Hematopoietic multipotent progenitor cell treated with erythropoietin and hydrocortisone succinate and interleukin-3 and kit ligand, for 6 days (in vitro differentiated cells): ENCODE data around the gene LRRC42.

Experiments
- DNase-seq: peaks from one replicate; pipeline ENCODE4 v3.0.0-alpha.2; 2015

The LRRC42 gene

DNA sequence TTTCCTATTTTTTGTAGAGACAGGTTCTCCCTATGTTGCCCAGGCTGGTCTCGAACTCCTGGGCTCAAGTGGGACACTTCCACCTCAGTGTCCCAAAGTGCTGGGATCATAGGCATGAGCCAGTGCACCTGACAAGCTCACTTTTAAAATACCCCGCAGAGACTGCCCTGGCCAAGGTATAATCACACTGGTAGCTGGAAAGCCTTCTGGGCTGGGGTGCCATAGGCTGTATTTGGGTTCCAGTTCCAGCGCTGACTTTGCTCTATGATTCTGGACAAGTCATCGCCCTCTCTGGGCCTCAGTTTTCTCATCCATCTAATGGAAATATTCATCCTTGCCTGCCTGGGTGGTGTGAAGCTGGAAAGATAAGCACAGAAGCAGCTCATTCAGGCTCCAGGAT lies 61.5 kb downstream of the LRRC42 start:
- no peak for DNase-seq

DNA sequence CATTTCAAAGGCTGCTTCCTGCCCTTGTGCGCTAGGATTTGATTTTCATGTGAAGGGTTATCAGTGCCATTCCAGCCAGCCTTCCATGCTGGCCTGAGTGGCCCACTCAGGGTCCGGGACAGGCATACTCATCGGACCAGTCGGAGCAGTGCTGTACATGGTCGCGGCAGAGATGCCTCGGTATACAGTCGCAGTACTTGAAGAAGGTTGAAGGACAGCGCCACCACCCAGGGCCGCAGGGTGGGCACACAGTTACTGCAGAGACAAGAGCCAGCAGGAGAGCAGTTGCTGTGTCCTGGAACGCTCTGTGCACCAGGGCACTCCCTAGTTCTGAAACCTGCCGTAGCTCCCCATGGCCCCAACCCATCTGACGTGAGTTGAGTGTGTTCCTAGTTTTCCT lies 62.7 kb downstream of the LRRC42 start:
- no peak for DNase-seq

DNA sequence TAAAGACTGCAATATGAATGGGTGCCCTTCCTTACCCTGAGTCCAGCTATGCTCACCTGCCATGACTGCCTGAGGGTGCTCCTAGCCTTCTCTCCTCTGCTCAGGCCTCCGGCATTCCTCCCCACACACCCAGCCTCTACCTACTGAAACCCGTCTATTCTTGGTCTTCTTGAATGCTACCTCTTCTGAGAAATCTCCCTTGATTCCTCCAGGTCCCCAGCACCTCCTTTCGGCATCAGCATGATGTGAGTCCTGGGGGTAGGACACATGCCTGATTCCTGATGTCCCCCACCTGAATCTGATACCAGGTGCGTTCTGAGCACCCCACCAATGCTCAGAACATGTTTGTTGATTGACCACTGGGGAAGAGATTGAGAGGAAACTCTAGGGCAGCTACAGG lies 63.3 kb downstream of the LRRC42 start:
- DNase-seq: no peak

DNA sequence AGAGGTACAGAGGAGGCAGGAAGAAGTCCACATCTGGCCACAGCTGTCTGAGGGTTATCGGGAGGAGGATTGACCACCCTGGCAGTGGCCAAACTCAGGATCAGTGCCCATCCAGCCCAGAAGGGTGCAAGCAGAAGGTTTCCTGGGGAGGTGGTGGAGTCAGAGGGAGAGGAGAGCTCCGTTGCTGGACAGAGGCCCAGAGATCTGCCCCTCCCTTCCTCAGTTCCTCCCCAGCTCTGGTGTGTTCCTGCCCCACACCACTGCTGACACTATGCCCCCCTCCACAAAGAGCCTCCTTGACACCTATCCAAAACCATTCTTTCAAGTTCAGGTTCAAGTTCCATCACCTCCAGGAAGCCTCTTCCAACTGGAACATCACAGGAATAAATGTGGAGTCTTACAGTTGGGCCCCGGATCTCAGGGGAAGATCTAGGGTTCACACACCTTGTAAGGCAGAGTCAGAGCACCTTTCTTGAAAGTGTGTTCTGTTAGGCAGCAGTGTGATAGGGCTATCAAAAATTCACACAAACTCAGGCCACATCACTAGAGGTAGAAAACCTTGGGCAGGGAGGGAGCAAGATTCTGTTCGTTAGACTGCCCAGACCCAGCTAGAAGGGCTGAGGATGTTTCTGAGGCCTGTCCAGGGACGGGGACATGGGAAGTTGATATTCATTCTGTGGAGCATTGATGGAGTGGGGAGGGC lies 64.4 kb downstream of the LRRC42 start:
- no peak for DNase-seq

DNA sequence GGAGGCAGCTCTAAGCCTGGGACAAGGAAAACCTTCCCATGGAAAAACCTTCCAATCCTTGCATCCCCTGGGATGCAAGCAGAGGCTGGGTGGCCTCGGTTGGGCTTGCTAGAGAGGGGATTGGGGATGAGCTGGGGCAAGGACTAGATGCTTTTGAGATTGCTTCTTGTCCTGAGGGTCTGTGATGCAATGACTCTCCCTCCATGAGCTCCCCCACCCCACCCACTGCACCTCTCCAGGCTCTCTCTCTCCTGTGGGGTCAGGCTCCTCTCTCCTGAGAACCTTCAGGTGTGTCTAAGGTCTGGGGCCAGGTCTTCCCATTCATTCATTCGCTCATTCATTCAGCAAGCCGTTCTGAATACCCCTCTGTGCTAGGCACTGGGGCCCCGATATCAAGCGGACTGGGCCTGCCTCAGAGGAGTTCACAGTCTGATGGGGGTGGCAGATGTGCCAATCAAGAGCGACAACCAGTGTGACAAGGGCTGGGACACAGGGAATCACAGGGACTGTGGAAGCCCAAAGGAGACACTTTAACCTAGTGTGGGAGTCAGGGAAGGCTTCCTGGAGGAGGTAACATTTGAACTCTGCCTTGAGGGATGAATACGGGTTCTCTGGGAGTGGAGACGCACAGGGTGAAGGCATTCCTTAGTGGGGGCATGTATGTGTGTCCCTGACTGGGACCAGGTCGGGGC lies 65.3 kb downstream of the LRRC42 start:
- no peak for DNase-seq

- no peak for DNase-seq
These were observed 65.8 kb downstream of the LRRC42 start for GRCh38 chr1:54012008-54012325.

DNA sequence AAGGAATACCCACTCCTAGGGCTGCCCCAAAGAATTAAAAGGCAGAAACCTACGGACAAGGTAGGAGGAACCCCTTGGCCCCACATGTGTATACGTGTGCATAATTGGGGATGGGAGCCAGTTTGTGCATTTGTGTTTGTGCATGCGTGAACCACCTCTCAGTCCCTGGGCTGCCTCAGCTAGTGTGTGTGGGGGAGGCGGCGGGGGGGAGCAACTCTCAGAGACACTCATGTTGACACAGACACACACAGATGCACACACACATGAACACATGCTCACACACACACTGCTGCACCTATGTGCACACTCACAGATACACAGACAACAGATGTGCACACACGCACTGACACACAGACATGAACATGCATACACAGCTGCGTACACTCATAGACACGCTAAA lies 66.7 kb downstream of the LRRC42 start:
- DNase-seq: no peak

GRCh38 chr1:54013393-54014008 lies 67.4 kb downstream of the LRRC42 start:
- DNase-seq: no peak

DNA sequence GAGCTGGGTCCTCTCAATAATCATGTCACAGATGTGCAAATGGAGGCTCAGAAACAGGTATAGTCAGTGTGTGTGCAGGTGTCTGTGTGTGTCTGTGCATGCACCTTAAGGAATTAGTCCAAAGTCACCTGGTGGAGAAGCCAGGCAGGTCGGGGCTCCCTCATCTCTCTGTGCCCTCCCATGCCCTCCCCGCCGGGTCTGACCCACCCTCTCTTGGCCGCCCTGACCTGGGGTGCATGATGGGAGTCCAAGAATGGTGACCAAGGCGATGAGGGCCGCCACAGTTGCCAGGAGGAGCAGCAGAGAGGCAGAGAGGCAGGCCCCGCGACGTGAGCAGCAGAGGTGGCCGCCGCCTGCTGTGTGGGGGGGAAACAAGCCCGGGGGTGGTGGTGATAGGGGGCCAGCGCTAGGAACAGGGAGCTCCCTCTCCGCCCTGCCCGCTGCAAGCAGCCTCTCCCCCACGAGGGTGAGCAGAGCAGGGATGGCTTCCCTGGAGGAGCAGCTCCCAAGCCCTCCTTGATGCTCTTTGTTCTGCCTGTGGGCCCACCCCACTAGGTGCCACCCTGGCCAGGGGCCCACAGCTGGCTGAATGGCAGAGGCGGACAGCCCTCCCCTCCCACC lies 68.0 kb downstream of the LRRC42 start:
- DNase-seq: no peak

DNA sequence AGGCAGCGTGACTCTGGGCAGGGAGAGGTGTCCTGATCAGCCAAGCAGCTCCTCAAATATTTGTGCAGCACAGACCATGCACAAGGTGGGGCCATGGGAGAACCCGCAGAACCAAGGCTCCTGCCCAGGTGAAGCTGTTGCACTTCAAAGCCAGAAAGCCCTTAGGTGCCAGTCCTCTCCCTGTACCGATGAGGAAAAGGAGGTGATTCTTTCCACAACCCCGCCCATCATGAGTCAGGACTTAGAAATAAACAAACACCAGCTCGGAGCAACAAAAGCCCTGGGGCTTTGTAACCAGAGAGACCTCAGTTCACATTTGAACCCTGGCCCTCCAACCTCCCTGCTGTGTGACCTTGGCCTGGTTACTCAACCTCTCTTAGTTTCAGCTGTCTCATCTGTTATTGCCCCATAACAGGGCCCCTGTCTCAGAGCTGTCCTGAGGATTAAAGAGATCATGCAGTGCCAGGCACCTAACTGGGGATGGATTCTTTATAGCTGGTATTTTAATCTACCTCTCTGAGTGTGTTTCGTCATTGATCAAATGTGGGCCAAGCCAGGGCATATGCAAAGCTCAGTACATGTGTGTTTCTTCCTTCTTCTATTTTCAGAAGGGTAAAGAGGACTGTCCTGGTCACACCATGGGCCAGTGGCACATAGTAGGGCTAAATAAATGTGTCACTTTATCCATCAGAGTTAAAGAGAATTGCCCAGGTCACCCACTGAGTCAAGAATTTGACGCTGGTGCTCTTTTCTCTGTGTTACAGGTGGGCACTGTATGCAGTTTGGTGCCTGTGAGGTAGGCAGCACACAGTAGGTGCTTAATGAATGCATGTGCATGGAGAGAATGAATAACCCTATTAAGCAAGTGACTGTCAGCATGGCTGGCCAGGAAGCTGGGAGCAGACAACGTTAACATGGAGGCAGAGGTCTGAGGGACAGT lies 70.5 kb downstream of the LRRC42 start:
- DNase-seq: no peak
